SK-N-SH treated with all-trans-retinoic acid at 6 μM for 48 hours (cell line): ENCODE data around the gene NCAM2.

Experiments
- CSDC2 ChIP-seq: fragments of 250-450 bp; sonication (Bioruptor Pico); IDR thresholded peaks from 2 replicates; pipeline ENCODE4 v1.5.0; 2020; ENCODE audit warnings: mild to moderate bottlenecking, moderate library complexity
- ISL1 ChIP-seq: fragments of 250-450 bp; sonication (Bioruptor Pico); IDR thresholded peaks from 2 replicates; pipeline ENCODE4 v2.1.2; 2022; ENCODE audit warnings: mild to moderate bottlenecking, moderate library complexity
- RARB ChIP-seq: fragments of 250-450 bp; sonication (Bioruptor Pico); IDR thresholded peaks from 2 replicates; pipeline ENCODE4 v1.8.0; 2021; ENCODE audit warnings: mild to moderate bottlenecking, moderate library complexity
- SNAI2 ChIP-seq: fragments of 250-450 bp; sonication (Bioruptor Pico); IDR thresholded peaks from 2 replicates; pipeline ENCODE4 v1.5.0; 2020; ENCODE audit warnings: mild to moderate bottlenecking, moderate library complexity
- TF ChIP-seq, protein P1 (sequence below): fragments of 250-450 bp; sonication (Bioruptor Pico); IDR thresholded peaks from 2 replicates; pipeline ENCODE4 v1.8.0; 2020; ENCODE audit warnings: mild to moderate bottlenecking, moderate library complexity, borderline replicate concordance
- TF ChIP-seq, protein P2 (sequence below): fragments of 250-450 bp; sonication (Bioruptor Pico); IDR thresholded peaks from 2 replicates; pipeline ENCODE4 v1.5.1; 2020; ENCODE audit warnings: low read depth, mild to moderate bottlenecking, moderate library complexity

DNA sequence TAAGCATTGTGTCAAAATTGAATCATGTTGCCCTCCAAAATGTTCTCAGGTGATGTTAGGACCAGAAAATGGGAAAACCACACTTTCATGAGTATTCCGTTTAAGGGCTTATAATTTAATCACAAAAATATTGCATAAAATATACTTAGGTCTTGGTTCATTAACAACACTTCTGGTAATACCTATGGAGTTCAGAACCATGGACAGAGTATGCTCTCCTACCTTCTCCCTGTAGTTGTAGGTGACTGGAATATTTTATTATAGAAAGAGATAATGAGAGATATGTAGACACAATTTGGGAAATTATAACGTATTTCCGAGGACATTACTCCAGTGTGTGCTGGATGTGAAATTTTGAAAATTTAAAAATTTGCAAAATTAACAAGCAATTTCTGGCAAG is 232.5 kb downstream of the NCAM2 start:
- TF ChIP-seq RARB (CRISPR knock-in tag) (no peak), CSDC2 (CRISPR knock-in tag) (no peak), ISL1 (CRISPR knock-in tag) (no peak), SNAI2 (CRISPR knock-in tag) (no peak)
- TF ChIP-seq, protein P1, sequence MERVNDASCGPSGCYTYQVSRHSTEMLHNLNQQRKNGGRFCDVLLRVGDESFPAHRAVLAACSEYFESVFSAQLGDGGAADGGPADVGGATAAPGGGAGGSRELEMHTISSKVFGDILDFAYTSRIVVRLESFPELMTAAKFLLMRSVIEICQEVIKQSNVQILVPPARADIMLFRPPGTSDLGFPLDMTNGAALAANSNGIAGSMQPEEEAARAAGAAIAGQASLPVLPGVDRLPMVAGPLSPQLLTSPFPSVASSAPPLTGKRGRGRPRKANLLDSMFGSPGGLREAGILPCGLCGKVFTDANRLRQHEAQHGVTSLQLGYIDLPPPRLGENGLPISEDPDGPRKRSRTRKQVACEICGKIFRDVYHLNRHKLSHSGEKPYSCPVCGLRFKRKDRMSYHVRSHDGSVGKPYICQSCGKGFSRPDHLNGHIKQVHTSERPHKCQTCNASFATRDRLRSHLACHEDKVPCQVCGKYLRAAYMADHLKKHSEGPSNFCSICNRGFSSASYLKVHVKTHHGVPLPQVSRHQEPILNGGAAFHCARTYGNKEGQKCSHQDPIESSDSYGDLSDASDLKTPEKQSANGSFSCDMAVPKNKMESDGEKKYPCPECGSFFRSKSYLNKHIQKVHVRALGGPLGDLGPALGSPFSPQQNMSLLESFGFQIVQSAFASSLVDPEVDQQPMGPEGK (CRISPR knock-in tag): no peak
- TF ChIP-seq, protein P2, sequence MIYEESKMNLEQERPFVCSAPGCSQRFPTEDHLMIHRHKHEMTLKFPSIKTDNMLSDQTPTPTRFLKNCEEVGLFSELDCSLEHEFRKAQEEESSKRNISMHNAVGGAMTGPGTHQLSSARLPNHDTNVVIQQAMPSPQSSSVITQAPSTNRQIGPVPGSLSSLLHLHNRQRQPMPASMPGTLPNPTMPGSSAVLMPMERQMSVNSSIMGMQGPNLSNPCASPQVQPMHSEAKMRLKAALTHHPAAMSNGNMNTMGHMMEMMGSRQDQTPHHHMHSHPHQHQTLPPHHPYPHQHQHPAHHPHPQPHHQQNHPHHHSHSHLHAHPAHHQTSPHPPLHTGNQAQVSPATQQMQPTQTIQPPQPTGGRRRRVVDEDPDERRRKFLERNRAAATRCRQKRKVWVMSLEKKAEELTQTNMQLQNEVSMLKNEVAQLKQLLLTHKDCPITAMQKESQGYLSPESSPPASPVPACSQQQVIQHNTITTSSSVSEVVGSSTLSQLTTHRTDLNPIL (CRISPR knock-in tag): no peak
